CD14-positive monocyte (primary cell): ENCODE data around the gene BCO2. TPM values are rescaled to one million over a fixed set of nuclear protein-coding genes. Genes with fewer than 3 reads are reported as not detected.

ENCODE experiments used
- DNase-seq, 3 donors: peaks; one replicate each; pipeline ENCODE4 v3.0.0-alpha.2; 2011 to 2022
- H2AFZ ChIP-seq: 2 replicates; pipeline ENCODE4 v1.6.0; 2012; ENCODE audit warnings: mild to moderate bottlenecking, low read depth, low read length, inconsistent platforms; ENCODE audit not compliant: insufficient read depth, poor library complexity, severe bottlenecking
- H3K27ac ChIP-seq, 2 donors: 1 replicate in 1 of 2; 2 replicates in 1 of 2; pipeline ENCODE4 v1.5.1; 2012 to 2013; ENCODE audit warnings: low read length in 2 of 2, control low read depth in 1 of 2, inconsistent platforms in 1 of 2, low read depth in 1 of 2, mild to moderate bottlenecking in 1 of 2
- H3K27me3 ChIP-seq, 2 donors: one replicate each; pipeline versions ENCODE4 v1.6.0 to v1.6.1; 2011 to 2013; ENCODE audit warnings: low read length in 2 of 2; ENCODE audit not compliant: control insufficient read depth in 2 of 2, insufficient read depth in 2 of 2
- H3K36me3 ChIP-seq, 2 donors: replicated peaks in 1 of 2; 1 replicate in 1 of 2; 2 replicates in 1 of 2; pipeline versions ENCODE4 v1.5.1 to v1.6.1; 2012 to 2013; ENCODE audit warnings: low read length in 2 of 2, control low read depth in 1 of 2, inconsistent platforms in 1 of 2, mild to moderate bottlenecking in 1 of 2; ENCODE audit not compliant: insufficient read depth in 2 of 2, control insufficient read depth in 1 of 2
- H3K4me1 ChIP-seq, 2 donors: 1 replicate in 1 of 2; 2 replicates in 1 of 2; pipeline versions ENCODE4 v1.5.1 to v1.6.1; 2012 to 2013; ENCODE audit warnings: low read length in 2 of 2, control low read depth in 1 of 2, inconsistent platforms in 1 of 2, mild to moderate bottlenecking in 1 of 2, moderate library complexity in 1 of 2; ENCODE audit not compliant: insufficient read depth in 2 of 2, control insufficient read depth in 1 of 2
- H3K4me2 ChIP-seq: replicated peaks from 2 replicates; pipeline ENCODE3; 2012; ENCODE audit warnings: low read length, moderate library complexity, mild to moderate bottlenecking; ENCODE audit not compliant: poor library complexity, severe bottlenecking; ENCODE audit errors: extremely low read depth
- H3K4me3 ChIP-seq, 3 experiments: fragments of 200-600 bp in 1 of 3; sonication (generic) in 1 of 3; replicated peaks in 1 of 3; 1 replicate in 2 of 3; 2 replicates in 1 of 3; pipeline ENCODE4 v1.5.1; 2011 to 2013; ENCODE audit warnings: low read length in 3 of 3, mild to moderate bottlenecking in 3 of 3, control low read depth in 2 of 3, low read depth in 2 of 3, inconsistent platforms in 1 of 3, moderate library complexity in 1 of 3
- H3K79me2 ChIP-seq: 2 replicates; pipeline ENCODE4 v1.6.0; 2012; ENCODE audit warnings: mild to moderate bottlenecking, control low read depth, inconsistent platforms, low read length, moderate library complexity; ENCODE audit not compliant: insufficient read depth
- H3K9ac ChIP-seq: 2 replicates; pipeline ENCODE4 v1.6.0; 2017; ENCODE audit warnings: low read length, mild to moderate bottlenecking; ENCODE audit not compliant: insufficient read depth, poor library complexity, severe bottlenecking
- H3K9me3 ChIP-seq, 2 donors: replicated peaks in 1 of 2; 1 replicate in 1 of 2; 2 replicates in 1 of 2; pipeline versions ENCODE4 v1.5.1 to v1.6.1; 2012 to 2013; ENCODE audit warnings: low read length in 2 of 2, control low read depth in 1 of 2; ENCODE audit not compliant: control insufficient read depth in 1 of 2, insufficient read depth in 1 of 2
- H4K20me1 ChIP-seq: 2 replicates; pipeline ENCODE4 v1.6.0; 2012; ENCODE audit warnings: mild to moderate bottlenecking, low read length, control low read depth, moderate library complexity; ENCODE audit not compliant: insufficient read depth
- H3K27ac Mint-ChIP-seq, 7 donors: one replicate each; pipeline ENCODE4 v1.8.0; 2020; ENCODE audit warnings: mild to moderate bottlenecking in 7 of 7, mixed read lengths in 7 of 7, moderate library complexity in 6 of 7, inconsistent platforms in 2 of 7
- H3K27me3 Mint-ChIP-seq, 3 donors: one replicate each; pipeline ENCODE4 v1.8.0; 2021 to 2022; ENCODE audit warnings: low read depth in 3 of 3, mild to moderate bottlenecking in 3 of 3, mixed read lengths in 3 of 3, moderate library complexity in 3 of 3, inconsistent platforms in 1 of 3
- H3K36me3 Mint-ChIP-seq, 2 donors: one replicate each; pipeline ENCODE4 v1.8.0; 2020; ENCODE audit warnings: mixed read lengths in 2 of 2, inconsistent platforms in 1 of 2, mild to moderate bottlenecking in 1 of 2
- H3K4me1 Mint-ChIP-seq: one replicate; pipeline ENCODE4 v1.8.0; 2020; ENCODE audit warnings: mild to moderate bottlenecking, mixed read lengths
- H3K4me3 Mint-ChIP-seq, 2 donors: one replicate each; pipeline ENCODE4 v1.8.0; 2020; ENCODE audit warnings: mild to moderate bottlenecking in 2 of 2, mixed read lengths in 2 of 2, moderate library complexity in 1 of 2
- H3K9me3 Mint-ChIP-seq, 7 donors: one replicate each; pipeline ENCODE4 v1.8.0; 2020 to 2022; ENCODE audit warnings: mixed read lengths in 7 of 7, mild to moderate bottlenecking in 6 of 7, moderate library complexity in 6 of 7, inconsistent platforms in 2 of 7
- CTCF ChIP-seq: fragments of 200-600 bp; IDR thresholded peaks from one replicate; pipeline ENCODE4 v1.8.0; 2022; ENCODE audit warnings: antibody characterized with exemption, mild to moderate bottlenecking
- WGBS: methylation state at CpG from one replicate; pipeline ENCODE4 v1.1.5; 2013; ENCODE audit warnings: missing lambda C conversion rate; ENCODE audit not compliant: insufficient coverage; 5-methylcytosine and 5-hydroxymethylcytosine counted together
- intact Hi-C, 2 donors: fragments of 100-400 bp; cut with micrococcal nuclease; formaldehyde crosslinking; loops; one replicate each; pipeline versions ENCODE4 v1.15.0 to v1.15.1; 2023
- polyA plus RNA-seq, 3 donors: library from polyadenylated mRNA; depleted of rRNA in 1 of 3; unstranded in 2 of 3; stranded (reverse) in 1 of 3; fragments of 300-500 nt in 2 of 3; fragments of >200 nt in 1 of 3; fragmentation: Illumina TruSeq in 2 of 3; gene quantifications; 1 replicate in 2 of 3; 2 replicates in 1 of 3; pipeline ENCODE4 v1.2.3, GENCODE V29; 2012 to 2021

The BCO2 gene
- polyA plus RNA-seq, 3 donors: 0.20 to 1.9 TPM; not detected in 1

GRCh38 chr11:112226831-112227401 is 51.6 kb downstream of the BCO2 start:
- TF ChIP-seq CTCF: no peak
- H4K20me1 ChIP-seq: no peaks in the 10 kb centered on the region
- DNase-seq: peak in 1 of 3 donors; percentile 26
- intact Hi-C loops: loop anchor here in 1 of 2 donors (10.0 kb wide), 1 partner anchor 52 kb away; the partner anchor contains the start of gene BCO2
- peak overlapping the region; percentile 92 to 99 for H3K27ac ChIP-seq
- H3K4me3 ChIP-seq: peak overlapping the region; percentile 79 to 99 (median 89)
- H3K9me3 ChIP-seq: no peaks in the 10 kb centered on the region
- Mint-ChIP-seq H3K27ac (peak overlapping the region; percentile 97 to 99 (median 99)), H3K4me1 (peaks cover 25% of the 10 kb centered on the region), H3K4me3 (peak overlapping the region; percentile 83 to 92), H3K9me3 (peaks cover 0 to 2% (median 0%) of the 10 kb centered on the region in 7 donors), H3K36me3 (peaks cover 38% of the 10 kb centered on the region in 2 donors), H3K27me3 (peaks cover 0 to 2% (median 2%) of the 10 kb centered on the region in 3 donors)
- peaks cover 10 to 17% of the 10 kb centered on the region in 2 donors for H3K4me1 ChIP-seq
- H3K79me2 ChIP-seq: peaks cover 26% of the 10 kb centered on the region
- H3K4me2 ChIP-seq: peak overlapping the region; percentile 78
- H3K27me3 ChIP-seq: no peaks in the 10 kb centered on the region
- peak overlapping the region; percentile 87 for H2AFZ ChIP-seq
- H3K9ac ChIP-seq: peak overlapping the region; percentile 86
- H3K36me3 ChIP-seq: peaks cover 29 to 39% of the 10 kb centered on the region in 2 donors
- 0% methylated on average over 2 of the region's 16 CpGs for WGBS

- Mint-ChIP-seq H3K27ac (peak overlapping the region; percentile 39 to 99 (median 98)), H3K9me3 (peaks cover 0 to 2% (median 0%) of the 10 kb centered on the region in 7 donors), H3K4me3 (peak overlapping the region; percentile 83 to 92), H3K36me3 (peaks cover 42 to 43% of the 10 kb centered on the region in 2 donors), H3K27me3 (peaks cover 0 to 4% (median 2%) of the 10 kb centered on the region in 3 donors), H3K4me1 (peaks cover 20% of the 10 kb centered on the region)
- no peaks in the 10 kb centered on the region for H4K20me1 ChIP-seq
- H3K36me3 ChIP-seq: peaks cover 33 to 45% of the 10 kb centered on the region in 2 donors
- peak overlapping the region in 1 of 3 experiments; percentile 79 for H3K4me3 ChIP-seq
- H3K4me1 ChIP-seq: peaks cover 10 to 14% of the 10 kb centered on the region in 2 donors
- no peak for TF ChIP-seq CTCF
- H3K9me3 ChIP-seq: no peaks in the 10 kb centered on the region
- H2AFZ ChIP-seq: no peak overlapping the region
- DNase-seq: no peak
- H3K4me2 ChIP-seq: peak overlapping the region; percentile 78
- H3K9ac ChIP-seq: peak overlapping the region; percentile 86
- no peaks in the 10 kb centered on the region for H3K27me3 ChIP-seq
- intact Hi-C loops: loop anchor here in 1 of 2 donors (10.0 kb wide), 1 partner anchor 53 kb away; the partner anchor contains the start of gene BCO2
- H3K27ac ChIP-seq: peak overlapping the region in 1 of 2 donors; percentile 99
- 100% methylated on average over 3 of the region's 4 CpGs for WGBS
- peaks cover 26% of the 10 kb centered on the region for H3K79me2 ChIP-seq
Measured at GRCh38 chr11:112227471-112227870, 52.2 kb downstream of the BCO2 start.
